Hepatocyte (in vitro differentiated cells): Measurements from ENCODE around the gene HOXC4.

Experiments used
- CTCF ChIP-seq: fragments of 200-600 bp; sonication (generic); IDR thresholded peaks from 2 replicates; pipeline ENCODE4 v1.5.1; 2016; ENCODE audit warnings: antibody characterized with exemption, mild to moderate bottlenecking; ENCODE audit not compliant: poor library complexity
- EZH2 ChIP-seq: fragments of 200-600 bp; sonication (generic); IDR thresholded peaks from 2 replicates; pipeline ENCODE4 v1.6.1; 2016; ENCODE audit warnings: antibody characterized with exemption, mild to moderate bottlenecking, borderline replicate concordance
- EZH2phosphoT487 ChIP-seq: fragments of 200-600 bp; sonication (generic); IDR thresholded peaks from one replicate; pipeline ENCODE4 v1.6.1; 2018; ENCODE audit warnings: antibody characterized with exemption, mild to moderate bottlenecking, low read depth, moderate library complexity; ENCODE audit not compliant: unreplicated experiment, severe bottlenecking

- TF ChIP-seq CTCF = no peak
- no peak for TF ChIP-seq EZH2
- no peak for TF ChIP-seq EZH2phosphoT487
These were observed 49.4 kb upstream of the HOXC4 start for GRCh38 chr12:54004063-54004840.
